B cell (primary cell): Measurements from ENCODE around the gene TAF6.

Experiments
- CTCF ChIP-seq: fragments of 200-600 bp; IDR thresholded peaks from one replicate; pipeline ENCODE4 v1.8.0; 2022; ENCODE audit warnings: antibody characterized with exemption, mild to moderate bottlenecking
- EZH2 ChIP-seq: IDR thresholded peaks from 2 replicates; pipeline ENCODE4 v1.6.1; 2012; ENCODE audit warnings: borderline replicate concordance, low read depth, mild to moderate bottlenecking, moderate library complexity, low read length; ENCODE audit not compliant: insufficient read depth, poor library complexity, severe bottlenecking

- no peak for TF ChIP-seq CTCF
- no peak for TF ChIP-seq EZH2
Observed at GRCh38 chr7:100156331-100157068, 37.3 kb upstream of the TAF6 start.
